SK-N-SH (cell line): ENCODE data around the gene LAMA4. TPM values are rescaled to one million over a fixed set of nuclear protein-coding genes. Genes with fewer than 3 reads are reported as not detected.

Experiments
- CTCF ChIA-PET: fragments of 300-600, 350-600 bp; formaldehyde crosslinking; extraction: SDS; loops from one replicate; lab custom pipeline; 2021; lab: Yijun Ruan, JAX
- POLR2A ChIA-PET: fragments of 350-600 bp; sonication (Branson Sonifier 250); formaldehyde crosslinking; extraction: SDS; loops from one replicate; lab custom pipeline; 2020; ENCODE audit warnings: antibody characterized with exemption, inconsistent platforms; lab: Yijun Ruan, JAX
- DNase-seq: peaks from one replicate; pipeline ENCODE4 v3.0.0; 2012
- H2AFZ ChIP-seq: fragments of 200-600 bp; sonication (generic); 2 replicates; pipeline ENCODE4 v1.8.1; 2016; ENCODE audit warnings: antibody characterized with exemption, mild to moderate bottlenecking, low read depth
- H3F3A ChIP-seq: fragments of 200-600 bp; sonication (generic); replicated peaks from 2 replicates; pipeline ENCODE3; 2016; ENCODE audit warnings: antibody characterized with exemption, mild to moderate bottlenecking; ENCODE audit not compliant: insufficient read depth
- H3K27ac ChIP-seq, 2 experiments: fragments of 200-500 bp in 1 of 2; fragments of 200-600 bp in 1 of 2; sonication (Bioruptor generic) in 1 of 2; sonication (generic), shearing (Covaris generic) in 1 of 2; 2 replicates each; pipeline versions ENCODE4 v1.5.1 to v1.6.1; 2014 to 2016; ENCODE audit warnings: low read depth in 2 of 2, inconsistent platforms in 1 of 2, low read length in 1 of 2, mild to moderate bottlenecking in 1 of 2, mixed read lengths in 1 of 2
- H3K27me3 ChIP-seq: fragments of 200-600 bp; sonication (generic), shearing (Covaris generic); 2 replicates; pipeline ENCODE4 v1.6.1; 2016; ENCODE audit warnings: mixed run types; ENCODE audit not compliant: insufficient read depth
- H3K36me3 ChIP-seq, 2 experiments: fragments of 200-500 bp in 1 of 2; fragments of 200-600 bp in 1 of 2; sonication (Bioruptor generic) in 1 of 2; sonication (generic) in 1 of 2; replicated peaks in 1 of 2; 2 replicates each; pipeline versions ENCODE3 to v1.5.1; 2014 to 2016; ENCODE audit warnings: low read length in 1 of 2, mild to moderate bottlenecking in 1 of 2; ENCODE audit not compliant: insufficient read depth in 2 of 2, control insufficient read depth in 1 of 2
- H3K4me1 ChIP-seq, 2 experiments: fragments of 200-500 bp in 1 of 2; fragments of 200-600 bp in 1 of 2; sonication (Bioruptor generic) in 1 of 2; sonication (generic), shearing (Covaris generic) in 1 of 2; 2 replicates each; pipeline versions ENCODE4 v1.5.1 to v1.6.1; 2014 to 2016; ENCODE audit warnings: low read depth in 1 of 2, low read length in 1 of 2, mixed run types in 1 of 2; ENCODE audit not compliant: insufficient read depth in 2 of 2, control insufficient read depth in 1 of 2
- H3K4me2 ChIP-seq: fragments of 200-600 bp; sonication (generic), shearing (Covaris generic); 2 replicates; pipeline ENCODE4 v1.6.1; 2017; ENCODE audit warnings: mixed run types
- H3K4me3 ChIP-seq, 2 experiments: fragments of 200-500 bp in 1 of 2; fragments of 200-600 bp in 1 of 2; sonication (Bioruptor generic) in 1 of 2; sonication (generic), shearing (Covaris generic) in 1 of 2; 2 replicates each; pipeline versions ENCODE4 v1.5.1 to v1.8.1; 2014 to 2016; ENCODE audit warnings: low read depth in 2 of 2, inconsistent platforms in 1 of 2, low read length in 1 of 2, mild to moderate bottlenecking in 1 of 2, mixed read lengths in 1 of 2, moderate library complexity in 1 of 2
- H3K79me2 ChIP-seq: fragments of 200-600 bp; sonication (generic); 2 replicates; pipeline ENCODE4 v1.8.1; 2017; ENCODE audit warnings: mild to moderate bottlenecking; ENCODE audit not compliant: insufficient read depth
- H3K9ac ChIP-seq: fragments of 200-600 bp; sonication (generic); 2 replicates; pipeline ENCODE4 v1.6.1; 2017; ENCODE audit warnings: mixed run types
- H3K9me2 ChIP-seq: fragments of 200-600 bp; sonication (generic); 2 replicates; pipeline ENCODE4 v1.6.1; 2017; ENCODE audit warnings: mixed run types
- H3K9me3 ChIP-seq: fragments of 200-600 bp; sonication (generic); 2 replicates; pipeline ENCODE4 v1.6.1; 2017; ENCODE audit warnings: mixed run types, mild to moderate bottlenecking, moderate library complexity
- H4K20me1 ChIP-seq: fragments of 200-600 bp; sonication (generic); 2 replicates; pipeline ENCODE4 v1.6.1; 2017; ENCODE audit warnings: mild to moderate bottlenecking, mixed run types; ENCODE audit not compliant: insufficient read depth
- EZH2phosphoT487 ChIP-seq: fragments of 200-600 bp; sonication (generic); IDR thresholded peaks from 2 replicates; pipeline ENCODE4 v1.6.1; 2017; ENCODE audit warnings: low read depth, mixed run types, mild to moderate bottlenecking, antibody characterized with exemption, moderate library complexity, borderline replicate concordance
- GATA2 ChIP-seq: sonication (generic); formaldehyde crosslinking; IDR thresholded peaks from 2 replicates; pipeline ENCODE4 v1.5.0; 2020; ENCODE audit warnings: mild to moderate bottlenecking, missing genetic modification reagents
- JUND ChIP-seq: IDR thresholded peaks from 2 replicates; pipeline ENCODE4 v1.4.0; 2012
- MXI1 ChIP-seq: IDR thresholded peaks from 2 replicates; pipeline ENCODE4 v1.6.1; 2012; ENCODE audit warnings: mild to moderate bottlenecking, low read depth, low read length, improper control_type of control experiment
- NFIC ChIP-seq: IDR thresholded peaks from 2 replicates; pipeline ENCODE4 v1.4.0; 2012; ENCODE audit warnings: borderline replicate concordance
- NRF1 ChIP-seq: IDR thresholded peaks from 2 replicates; pipeline ENCODE4 v1.6.1; 2012; ENCODE audit warnings: low read depth, mild to moderate bottlenecking, low read length
- POLR2AphosphoS5 ChIP-seq: IDR thresholded peaks from 2 replicates; pipeline ENCODE4 v1.6.1; 2012; ENCODE audit warnings: low read depth, low read length
- REST ChIP-seq: IDR thresholded peaks from 2 replicates; pipeline ENCODE4 v1.6.1; 2012; ENCODE audit warnings: mild to moderate bottlenecking, low read depth, low read length, moderate library complexity
- RFX5 ChIP-seq: IDR thresholded peaks from 2 replicates; pipeline ENCODE4 v1.6.1; 2012; ENCODE audit warnings: mild to moderate bottlenecking, improper control_type of control experiment, low read length
- SIN3A ChIP-seq: IDR thresholded peaks from 2 replicates; pipeline ENCODE4 v1.6.1; 2012; ENCODE audit warnings: low read depth, mild to moderate bottlenecking, low read length, moderate library complexity, borderline replicate concordance
- TAF1 ChIP-seq: IDR thresholded peaks from 2 replicates; pipeline ENCODE4 v1.6.1; 2012; ENCODE audit warnings: low read depth, mild to moderate bottlenecking, low read length, moderate library complexity, borderline replicate concordance
- TCF12 ChIP-seq: IDR thresholded peaks from 2 replicates; pipeline ENCODE4 v1.4.0; 2012
- WGBS: methylation state at CpG from one replicate; pipeline ENCODE4 v1.1.6; 2017; ENCODE audit warnings: low lambda C conversion rate; 5-methylcytosine and 5-hydroxymethylcytosine counted together
- polyA plus RNA-seq, 3 experiments: library from polyadenylated mRNA; depleted of rRNA; stranded (reverse); fragments of >200 nt; gene quantifications; 2 replicates each; pipeline ENCODE4 v1.2.3, GENCODE V29; 2012
- TF ChIP-seq, protein P1 (sequence below): fragments of 200-600 bp; sonication (generic); IDR thresholded peaks from 2 replicates; pipeline ENCODE4 v1.6.1; 2017; ENCODE audit warnings: antibody characterized with exemption, mild to moderate bottlenecking, moderate library complexity
- TF ChIP-seq, protein P2 (sequence below): IDR thresholded peaks from 2 replicates; pipeline ENCODE4 v1.4.0; 2012; ENCODE audit warnings: low read depth

Gene LAMA4
- polyA plus RNA-seq, 1 of the 3 experiments (the other 2 are of a cell fraction), result 9.4 TPM

DNA sequence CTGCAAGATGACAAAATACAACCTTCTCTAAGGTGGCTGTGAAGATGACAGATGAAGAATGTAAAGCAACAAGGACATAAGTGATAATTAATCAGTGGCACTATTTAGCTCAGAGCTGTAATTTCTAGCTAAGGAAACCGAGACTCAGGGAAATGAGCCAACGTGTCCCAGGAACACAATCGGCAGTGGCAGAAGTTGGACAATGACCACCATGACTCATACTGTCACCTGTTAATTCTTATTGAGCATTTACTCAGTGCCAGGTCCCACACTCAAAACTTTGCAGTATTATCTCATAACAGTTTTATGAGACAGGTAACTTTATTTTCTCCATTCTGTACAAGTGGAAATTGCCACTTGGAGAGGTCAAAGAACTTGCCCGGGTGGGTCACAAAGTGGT, 55.8 kb downstream of the LAMA4 start:
- no peaks in the 10 kb centered on the region for H3K9me2 ChIP-seq
- TF ChIP-seq EZH2phosphoT487 (no peak), NRF1 (no peak), REST (no peak), MXI1 (no peak), POLR2AphosphoS5 (no peak), RFX5 (no peak), NFIC (no peak), SIN3A (no peak), TAF1 (no peak), GATA2 (CRISPR knock-in tag) (no peak), JUND (no peak), TCF12 (no peak)
- TF ChIP-seq, protein P1, sequence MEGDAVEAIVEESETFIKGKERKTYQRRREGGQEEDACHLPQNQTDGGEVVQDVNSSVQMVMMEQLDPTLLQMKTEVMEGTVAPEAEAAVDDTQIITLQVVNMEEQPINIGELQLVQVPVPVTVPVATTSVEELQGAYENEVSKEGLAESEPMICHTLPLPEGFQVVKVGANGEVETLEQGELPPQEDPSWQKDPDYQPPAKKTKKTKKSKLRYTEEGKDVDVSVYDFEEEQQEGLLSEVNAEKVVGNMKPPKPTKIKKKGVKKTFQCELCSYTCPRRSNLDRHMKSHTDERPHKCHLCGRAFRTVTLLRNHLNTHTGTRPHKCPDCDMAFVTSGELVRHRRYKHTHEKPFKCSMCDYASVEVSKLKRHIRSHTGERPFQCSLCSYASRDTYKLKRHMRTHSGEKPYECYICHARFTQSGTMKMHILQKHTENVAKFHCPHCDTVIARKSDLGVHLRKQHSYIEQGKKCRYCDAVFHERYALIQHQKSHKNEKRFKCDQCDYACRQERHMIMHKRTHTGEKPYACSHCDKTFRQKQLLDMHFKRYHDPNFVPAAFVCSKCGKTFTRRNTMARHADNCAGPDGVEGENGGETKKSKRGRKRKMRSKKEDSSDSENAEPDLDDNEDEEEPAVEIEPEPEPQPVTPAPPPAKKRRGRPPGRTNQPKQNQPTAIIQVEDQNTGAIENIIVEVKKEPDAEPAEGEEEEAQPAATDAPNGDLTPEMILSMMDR, result no peak
- TF ChIP-seq, protein P2, sequence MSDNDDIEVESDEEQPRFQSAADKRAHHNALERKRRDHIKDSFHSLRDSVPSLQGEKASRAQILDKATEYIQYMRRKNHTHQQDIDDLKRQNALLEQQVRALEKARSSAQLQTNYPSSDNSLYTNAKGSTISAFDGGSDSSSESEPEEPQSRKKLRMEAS, result no peak
- TF ChIP-seq, all 33 proteins: peak for 0
- WGBS, result 50% methylated on average over 4 of the region's 4 CpGs
- H3K4me1 ChIP-seq, result peaks cover 7 to 41% of the 10 kb centered on the region in 2 experiments; a peak in 3 of 4 replicates
- H3K9ac ChIP-seq, result no peak overlapping the region
- H3K79me2 ChIP-seq, result no peaks in the 10 kb centered on the region
- ChIA-PET POLR2A (interaction anchor here (1.1 to 2.2 kb wide), 5 partner anchors 35 to 113 kb away, joined by 4 to 9 read pairs (median 5); partner anchors contain the start of gene LAMA4), CTCF (interaction anchor here (0.6 to 12.9 kb wide), 13 partner anchors 9 to 148 kb away, joined by 3 to 92 read pairs (median 3); partner anchors contain the start of gene RFPL4B)
- H4K20me1 ChIP-seq, result no peaks in the 10 kb centered on the region
- H3K4me3 ChIP-seq, result peak overlapping the region in 1 of 2 experiments; percentile 9; a peak in 1 of 4 replicates
- no peaks in the 10 kb centered on the region for H3K9me3 ChIP-seq
- no peak for DNase-seq
- no peak overlapping the region for H3K4me2 ChIP-seq
- H3K27me3 ChIP-seq, result no peaks in the 10 kb centered on the region
- H3F3A ChIP-seq, result no peaks in the 10 kb centered on the region
- peak overlapping the region in 1 of 2 experiments; percentile 99; a peak in 2 of 4 replicates for H3K27ac ChIP-seq
- no peak overlapping the region for H2AFZ ChIP-seq
- peaks cover 0 to 4% of the 10 kb centered on the region in 2 experiments for H3K36me3 ChIP-seq
